PFSK-1 (cell line): ENCODE data around the gene RALGPS2.

Experiments used
- FOXP2 ChIP-seq: optimal IDR thresholded peaks from 2 replicates; pipeline ENCODE3; 2011; ENCODE audit warnings: borderline replicate concordance, control low read depth, inconsistent platforms; ENCODE audit not compliant: insufficient read depth; ENCODE audit errors: extremely low read length, extremely low read depth
- POLR2AphosphoS5 ChIP-seq: IDR thresholded peaks from 2 replicates; pipeline ENCODE4 v1.6.1; 2012; ENCODE audit warnings: low read depth, mild to moderate bottlenecking, control low read depth, low read length, moderate library complexity
- REST ChIP-seq, 2 experiments: IDR thresholded peaks; 2 replicates each; pipeline versions ENCODE4 v1.6.1 to v1.8.0; 2011 to 2012; ENCODE audit warnings: low read depth in 2 of 2, low read length in 2 of 2, control low read depth in 1 of 2, inconsistent platforms in 1 of 2, mild to moderate bottlenecking in 1 of 2, moderate library complexity in 1 of 2; ENCODE audit not compliant: insufficient read depth in 1 of 2
- SIN3A ChIP-seq: IDR thresholded peaks from 2 replicates; pipeline ENCODE4 v1.6.1; 2012; ENCODE audit warnings: mild to moderate bottlenecking, low read length, moderate library complexity, borderline replicate concordance; ENCODE audit not compliant: insufficient read depth
- TAF1 ChIP-seq: IDR thresholded peaks from 2 replicates; pipeline ENCODE4 v1.6.1; 2012; ENCODE audit warnings: low read length, control low read depth, borderline replicate concordance; ENCODE audit not compliant: insufficient read depth

The RALGPS2 gene

GRCh38 chr1:178871551-178872320 is 146.7 kb downstream of the RALGPS2 start:
- TF ChIP-seq REST (IDR thresholded peaks at IDR 0.05; ENCODE audit: insufficient read depth in 1 of 2, low read depth in 2 of 2, low read length in 2 of 2) (no peak), POLR2AphosphoS5 (no peak), SIN3A (no peak), FOXP2 (no peak), TAF1 (no peak)

DNA sequence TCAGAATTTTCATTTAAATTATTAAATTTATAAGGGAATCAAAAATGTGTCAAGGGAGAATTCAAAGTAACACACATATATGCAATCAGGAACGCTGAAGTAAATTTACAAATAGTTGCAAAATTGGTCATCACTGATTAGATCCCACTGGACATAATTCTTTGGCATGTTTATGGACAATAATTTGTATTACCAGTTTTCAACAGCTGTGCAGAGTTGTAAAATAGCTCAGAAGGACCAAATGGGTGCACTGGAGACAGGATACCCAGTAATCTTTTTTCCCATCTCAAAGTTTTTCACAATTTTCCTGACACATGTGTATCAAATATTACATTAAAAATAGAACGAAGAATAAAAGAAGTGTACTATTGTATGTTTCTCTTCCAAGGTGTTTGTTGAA is 149.9 kb downstream of the RALGPS2 start:
- no peak for TF ChIP-seq REST (IDR thresholded peaks at IDR 0.05; ENCODE audit: insufficient read depth in 1 of 2, low read depth in 2 of 2, low read length in 2 of 2)
- TF ChIP-seq TAF1 = no peak
- TF ChIP-seq FOXP2 = no peak
- no peak for TF ChIP-seq SIN3A
- no peak for TF ChIP-seq POLR2AphosphoS5

GRCh38 chr1:178875936-178876335 is 150.9 kb downstream of the RALGPS2 start:
- no peak for TF ChIP-seq POLR2AphosphoS5
- no peak for TF ChIP-seq TAF1
- TF ChIP-seq FOXP2 = no peak
- TF ChIP-seq REST (IDR thresholded peaks at IDR 0.05; ENCODE audit: insufficient read depth in 1 of 2, low read depth in 2 of 2, low read length in 2 of 2) = no peak
- no peak for TF ChIP-seq SIN3A

DNA sequence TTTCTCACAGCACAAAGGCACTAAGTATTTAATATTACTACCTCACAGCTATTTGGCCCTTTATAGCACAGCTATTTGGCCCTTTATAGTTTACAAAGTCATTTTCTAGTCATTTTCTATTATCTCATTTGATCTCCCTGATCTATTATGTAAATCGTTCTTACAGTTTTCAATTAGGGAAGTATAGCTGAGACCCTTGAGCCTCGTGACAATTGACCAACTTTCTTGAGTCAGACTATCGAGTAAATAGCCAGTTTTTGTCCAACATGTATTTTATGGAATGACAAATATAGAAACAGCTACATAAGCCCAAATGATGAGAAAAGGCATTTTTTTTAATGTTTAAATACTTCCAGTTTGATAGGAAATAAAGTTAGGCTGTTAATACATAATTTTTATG is 152.9 kb downstream of the RALGPS2 start:
- TF ChIP-seq REST (IDR thresholded peaks at IDR 0.05; ENCODE audit: insufficient read depth in 1 of 2, low read depth in 2 of 2, low read length in 2 of 2) (no peak), SIN3A (no peak), POLR2AphosphoS5 (no peak), TAF1 (no peak), FOXP2 (no peak)
